C4-2B (cell line): ENCODE measurements around the gene ZNRF1.

Experiments
- H3K27ac ChIP-seq: fragments of 450-650 bp; 2 replicates; pipeline ENCODE4 v1.5.1; 2017
- CTCF ChIP-seq: fragments of 450-650 bp; conservative IDR thresholded peaks from 2 replicates; pipeline ENCODE4 v1.5.1; 2017; ENCODE audit warnings: mild to moderate bottlenecking
- ZFX ChIP-seq: fragments of 450-650 bp; IDR thresholded peaks from 2 replicates; pipeline ENCODE4 v1.6.1; 2017

ZNRF1 gene

GRCh38 chr16:75102595-75102994 is 103.8 kb downstream of the ZNRF1 start:
- TF ChIP-seq ZFX (no peak), CTCF (no peak)
- H3K27ac ChIP-seq = no peak overlapping the region

DNA sequence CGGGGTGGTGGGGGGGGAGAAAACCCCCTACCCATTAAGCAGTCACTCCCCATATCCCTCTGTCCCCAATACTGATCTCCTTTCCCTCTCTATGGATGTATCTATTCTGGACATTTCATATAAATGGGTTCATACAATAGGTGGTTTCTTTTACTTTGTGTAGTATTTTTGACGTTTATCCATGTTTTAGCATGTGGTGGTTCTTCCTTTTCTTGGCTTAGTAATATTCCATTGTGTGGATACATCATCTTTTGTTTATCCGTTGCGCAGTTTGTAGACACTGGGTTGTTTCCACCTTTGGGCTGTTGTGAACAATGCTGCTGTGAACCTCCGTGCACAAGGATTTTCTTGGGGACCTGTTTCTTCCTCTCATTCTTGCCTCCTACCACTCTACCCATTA is 105.2 kb downstream of the ZNRF1 start:
- H3K27ac ChIP-seq = no peak overlapping the region
- TF ChIP-seq ZFX (no peak), CTCF (no peak)

DNA sequence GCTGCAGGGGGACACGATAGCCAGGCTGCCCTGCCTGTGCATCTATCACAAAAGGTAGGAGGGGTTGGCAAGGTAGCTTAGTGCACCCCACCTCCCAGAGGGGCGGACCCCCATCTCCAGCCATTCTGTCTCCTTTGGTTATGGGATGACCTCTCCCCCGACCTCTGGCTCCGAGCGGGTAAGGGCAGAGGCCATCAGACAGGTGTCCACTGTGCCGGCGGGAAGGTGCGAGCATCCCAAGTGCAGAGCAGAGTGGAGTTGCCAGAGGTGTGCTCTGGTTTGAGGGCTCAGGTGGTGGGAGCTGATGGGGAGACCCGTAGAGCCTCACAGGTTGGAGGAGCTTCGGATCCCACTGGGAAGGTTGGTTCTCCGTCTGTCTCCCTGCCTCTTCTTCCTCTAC is 106.0 kb downstream of the ZNRF1 start:
- no peak overlapping the region for H3K27ac ChIP-seq
- TF ChIP-seq ZFX (no peak), CTCF (no peak)

- no peak for TF ChIP-seq CTCF
- TF ChIP-seq ZFX = no peak
- no peak overlapping the region for H3K27ac ChIP-seq
Observed at GRCh38 chr16:75105306-75106061, 106.7 kb downstream of the ZNRF1 start.

DNA sequence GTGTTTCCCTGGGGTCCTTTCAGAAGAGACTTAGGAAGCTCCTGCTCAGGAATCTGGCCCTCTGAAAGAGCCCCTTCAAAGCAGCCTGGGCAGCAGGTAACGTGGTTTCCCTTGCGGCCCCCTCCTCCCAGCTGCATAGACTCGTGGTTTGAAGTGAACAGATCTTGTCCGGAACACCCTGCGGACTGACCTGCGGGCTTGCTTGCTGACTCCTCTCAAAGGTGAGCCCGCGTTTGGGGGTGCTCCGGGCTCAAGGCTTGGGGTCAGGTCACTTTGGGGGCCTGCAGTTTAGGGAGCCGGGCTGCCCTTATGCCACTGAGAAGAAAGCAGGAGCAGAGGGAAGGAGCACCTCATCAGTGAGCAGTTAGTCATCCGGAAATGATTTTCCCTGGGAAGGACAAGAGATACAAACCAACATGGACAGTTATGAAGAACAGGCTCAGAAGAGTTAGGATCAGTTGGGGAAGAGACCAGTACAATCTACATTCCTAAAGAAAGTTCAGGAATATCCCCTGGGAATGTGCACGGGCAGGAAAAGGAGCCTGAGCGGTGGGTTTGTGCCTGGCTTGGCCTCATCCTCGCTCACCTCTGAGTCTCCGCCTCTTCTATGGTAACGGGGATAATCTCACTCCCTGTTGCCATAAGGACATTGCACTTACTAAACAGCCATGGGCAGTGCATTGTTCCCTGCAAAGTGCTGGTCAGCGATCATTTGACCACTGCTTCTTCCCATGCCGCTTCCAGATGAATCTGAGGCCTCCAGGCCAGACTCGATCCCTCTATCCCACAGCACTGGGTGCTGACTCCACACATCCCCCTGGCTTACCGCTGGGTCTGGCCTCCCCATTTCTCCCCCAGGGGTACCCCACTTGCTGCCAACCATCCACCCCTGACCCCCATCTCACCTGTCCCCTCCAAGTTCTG is 107.8 kb downstream of the ZNRF1 start:
- no peak for TF ChIP-seq CTCF
- no peak for TF ChIP-seq ZFX
- no peak overlapping the region for H3K27ac ChIP-seq

DNA sequence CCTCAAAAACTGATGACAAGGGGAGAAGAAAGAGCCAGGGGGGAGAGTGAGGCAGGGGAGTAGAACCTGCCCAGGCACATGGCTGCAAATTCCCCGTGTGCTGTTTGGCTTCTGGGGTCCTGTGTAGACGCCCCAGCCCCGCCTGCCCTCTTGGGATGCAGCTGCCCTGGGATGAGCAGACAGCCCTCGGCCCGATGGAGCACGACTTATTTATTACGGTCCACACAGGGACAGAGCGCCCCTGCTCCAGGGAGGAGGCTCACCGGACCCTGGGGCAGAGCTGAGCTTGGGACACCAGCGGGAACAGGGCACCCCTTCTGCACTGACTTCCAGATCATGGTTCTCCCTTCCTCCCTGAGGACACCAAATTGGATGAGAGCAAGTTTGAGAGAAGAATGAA is 108.7 kb downstream of the ZNRF1 start:
- TF ChIP-seq CTCF (no peak), ZFX (no peak)
- no peak overlapping the region for H3K27ac ChIP-seq
